HT-29 (cell line): Measurements from ENCODE around the gene SLC41A3. TPM values are rescaled to one million over a fixed set of nuclear protein-coding genes. Genes with fewer than 3 reads are reported as not detected.

ENCODE experiments used
- DNase-seq: peaks from one replicate; pipeline ENCODE4 v3.0.0-alpha.2; 2015; ENCODE audit warnings: low spot score
- total RNA-seq: library from RNA; depleted of rRNA; stranded (reverse); fragments of >200 nt; shearing (Covaris generic); gene quantifications from 2 replicates; pipeline ENCODE4 v1.2.3, GENCODE V29; 2014

The SLC41A3 gene
- total RNA-seq, 1 experiment from 2014 or later, result 117 TPM

GRCh38 chr3:126083511-126083912 lies 412 bp downstream of the SLC41A3 start:
- DNase-seq, result peak; percentile 59

GRCh38 chr3:126083138-126083445 lies 832 bp downstream of the SLC41A3 start:
- DNase-seq, result peak; percentile 11

- no peak for DNase-seq
Measured at GRCh38 chr3:126082362-126083137, 1.4 kb downstream of the SLC41A3 start.

- DNase-seq, result peak; percentile 90
Measured at GRCh38 chr3:126081618-126082361, 2.1 kb downstream of the SLC41A3 start.

- DNase-seq, result no peak
Measured at GRCh38 chr3:126080970-126081369, 3.0 kb downstream of the SLC41A3 start.

GRCh38 chr3:126078866-126079265 lies 5.1 kb downstream of the SLC41A3 start:
- no peak for DNase-seq

- DNase-seq, result no peak
Measured at GRCh38 chr3:126077754-126078153, 6.2 kb downstream of the SLC41A3 start.

- no peak for DNase-seq
Measured at GRCh38 chr3:126076140-126076539, 7.8 kb downstream of the SLC41A3 start.

- DNase-seq, result no peak
Measured at GRCh38 chr3:126070146-126070545, 13.8 kb downstream of the SLC41A3 start.

- no peak for DNase-seq
Measured at GRCh38 chr3:126067959-126068358, 16.0 kb downstream of the SLC41A3 start.

- DNase-seq, result peak; percentile 22
Measured at GRCh38 chr3:126066676-126067075, 17.2 kb downstream of the SLC41A3 start.

GRCh38 chr3:126065876-126066275 lies 18.0 kb downstream of the SLC41A3 start:
- no peak for DNase-seq

GRCh38 chr3:126064627-126065258 lies 19.2 kb downstream of the SLC41A3 start:
- peak; percentile 62 for DNase-seq

GRCh38 chr3:126063358-126063965 lies 20.5 kb downstream of the SLC41A3 start:
- no peak for DNase-seq

GRCh38 chr3:126061301-126062032 lies 22.5 kb downstream of the SLC41A3 start:
- DNase-seq, result no peak

- DNase-seq, result no peak
Measured at GRCh38 chr3:126060613-126061145, 23.2 kb downstream of the SLC41A3 start.

- no peak for DNase-seq
Measured at GRCh38 chr3:126058666-126059065, 25.3 kb downstream of the SLC41A3 start.

- DNase-seq, result no peak
Measured at GRCh38 chr3:126057936-126058335, 26.0 kb downstream of the SLC41A3 start.

GRCh38 chr3:126057501-126057819 lies 26.5 kb downstream of the SLC41A3 start:
- DNase-seq, result no peak

- peak; percentile 81 for DNase-seq
Measured at GRCh38 chr3:126056681-126057500, 27.0 kb downstream of the SLC41A3 start.
